PC-9 (cell line): ENCODE data around the gene SNAP23. TPM values are rescaled to one million over a fixed set of nuclear protein-coding genes. Genes with fewer than 3 reads are reported as not detected.

Source experiments
- BruUV-seq: library from RNA; stranded (reverse); fragments of 400-500 nt; replicated peaks from 2 replicates; lab custom pipeline; 2021; lab: Mats Ljungman, UMichigan
- CTCF ChIA-PET: fragments of 300-600 bp; sonication (Branson Sonifier 250); formaldehyde crosslinking; loops from one replicate; lab custom pipeline; 2022; ENCODE audit warnings: antibody characterized with exemption; lab: Charles Lee
- POLR2A ChIA-PET: fragments of 300-600 bp; sonication (Branson Sonifier 250); formaldehyde crosslinking; loops from one replicate; lab custom pipeline; 2022; ENCODE audit warnings: antibody characterized with exemption; ENCODE audit not compliant: unreplicated experiment; lab: Charles Lee
- DNase-seq, 2 experiments: peaks; one replicate each; pipeline versions ENCODE4 v3.0.0 to v3.0.0-alpha.2; 2015 to 2022; ENCODE audit warnings: mixed read lengths in 1 of 2
- H2AFZ ChIP-seq: fragments of 200-600 bp; sonication (generic); 2 replicates; pipeline ENCODE4 v1.8.1; 2017; ENCODE audit warnings: antibody characterized with exemption
- H3F3A ChIP-seq: fragments of 200-600 bp; sonication (generic); 2 replicates; pipeline ENCODE4 v1.8.1; 2017; ENCODE audit warnings: antibody characterized with exemption, mild to moderate bottlenecking, low read depth; ENCODE audit not compliant: insufficient read depth
- H3K27ac ChIP-seq: fragments of 200-600 bp; sonication (generic); 2 replicates; pipeline ENCODE4 v1.6.1; 2016; ENCODE audit warnings: mixed run types
- H3K27me3 ChIP-seq: fragments of 200-600 bp; sonication (generic); 2 replicates; pipeline ENCODE4 v1.6.1; 2016; ENCODE audit warnings: low read depth, mixed run types; ENCODE audit not compliant: insufficient read depth
- H3K36me3 ChIP-seq: fragments of 200-600 bp; sonication (generic); 2 replicates; pipeline ENCODE4 v1.6.1; 2016; ENCODE audit warnings: low read depth, mixed run types
- H3K4me1 ChIP-seq: fragments of 200-600 bp; sonication (generic); replicated peaks from 2 replicates; pipeline ENCODE4 v1.6.1; 2016; ENCODE audit warnings: mixed run types; ENCODE audit not compliant: insufficient read depth
- H3K4me2 ChIP-seq: fragments of 200-600 bp; sonication (generic); 2 replicates; pipeline ENCODE4 v1.6.1; 2017; ENCODE audit warnings: mixed run types
- H3K4me3 ChIP-seq: fragments of 200-600 bp; sonication (generic); 2 replicates; pipeline ENCODE4 v1.6.1; 2016; ENCODE audit warnings: mixed run types
- H3K79me2 ChIP-seq: fragments of 200-600 bp; sonication (generic); 2 replicates; pipeline ENCODE4 v1.6.1; 2017; ENCODE audit warnings: low read depth, mixed run types
- H3K9me2 ChIP-seq: fragments of 200-600 bp; sonication (generic); 2 replicates; pipeline ENCODE4 v1.8.1; 2017; ENCODE audit warnings: mild to moderate bottlenecking; ENCODE audit not compliant: insufficient read depth
- H3K9me3 ChIP-seq: fragments of 200-600 bp; sonication (generic); 2 replicates; pipeline ENCODE4 v1.8.1; 2016; ENCODE audit warnings: low read depth; ENCODE audit not compliant: insufficient read depth
- H4K20me1 ChIP-seq: fragments of 200-600 bp; sonication (generic); 2 replicates; pipeline ENCODE4 v1.8.1; 2017; ENCODE audit not compliant: insufficient read depth
- EZH2 ChIP-seq: fragments of 200-600 bp; sonication (generic); IDR thresholded peaks from 2 replicates; pipeline ENCODE4 v1.8.0; 2017; ENCODE audit warnings: antibody characterized with exemption, low read depth
- intact Hi-C: fragments of 100-400 bp; cut with micrococcal nuclease; formaldehyde crosslinking; loops from one replicate; pipeline ENCODE4 v1.10.0; 2022; ENCODE audit not compliant: unreplicated experiment
- total RNA-seq: library from RNA; stranded (reverse); gene quantifications from 2 replicates; pipeline ENCODE4 v1.2.3, GENCODE V29; 2021
- TF ChIP-seq, protein P1 (sequence below): fragments of 200-600 bp; sonication (generic); conservative IDR thresholded peaks from 2 replicates; pipeline ENCODE4 v1.6.1; 2017; ENCODE audit warnings: mixed run types, antibody characterized with exemption, mild to moderate bottlenecking, moderate library complexity

SNAP23 gene
- total RNA-seq, 1 experiment from 2014 or later, result 65.8 TPM

- H3K4me2 ChIP-seq, result no peak overlapping the region
- CTCF ChIA-PET, result no interaction called here
Observed at GRCh38 chr15:42558739-42559138, 63.3 kb downstream of the SNAP23 start.

GRCh38 chr15:42575188-42576039, 80.0 kb downstream of the SNAP23 start, which contains the start of gene STARD9:
Gene STARD9 (plus strand): TSS chr15:42575606. CDS start chr15:42575716, 110 bp downstream.
- H3K36me3 ChIP-seq, result no peaks in the 10 kb centered on the region
- H3F3A ChIP-seq, result no peaks in the 10 kb centered on the region
- H3K4me3 ChIP-seq, result peak within 1 kb of the TSS; percentile 58
- no peak within 1 kb of the TSS for H3K27ac ChIP-seq
- intact Hi-C loops, result no loop called here
- no peaks in the 10 kb centered on the region; the same call in 1 of the 2 replicates for H3K4me1 ChIP-seq
- TF ChIP-seq EZH2, result no peak
- TF ChIP-seq, protein P1, sequence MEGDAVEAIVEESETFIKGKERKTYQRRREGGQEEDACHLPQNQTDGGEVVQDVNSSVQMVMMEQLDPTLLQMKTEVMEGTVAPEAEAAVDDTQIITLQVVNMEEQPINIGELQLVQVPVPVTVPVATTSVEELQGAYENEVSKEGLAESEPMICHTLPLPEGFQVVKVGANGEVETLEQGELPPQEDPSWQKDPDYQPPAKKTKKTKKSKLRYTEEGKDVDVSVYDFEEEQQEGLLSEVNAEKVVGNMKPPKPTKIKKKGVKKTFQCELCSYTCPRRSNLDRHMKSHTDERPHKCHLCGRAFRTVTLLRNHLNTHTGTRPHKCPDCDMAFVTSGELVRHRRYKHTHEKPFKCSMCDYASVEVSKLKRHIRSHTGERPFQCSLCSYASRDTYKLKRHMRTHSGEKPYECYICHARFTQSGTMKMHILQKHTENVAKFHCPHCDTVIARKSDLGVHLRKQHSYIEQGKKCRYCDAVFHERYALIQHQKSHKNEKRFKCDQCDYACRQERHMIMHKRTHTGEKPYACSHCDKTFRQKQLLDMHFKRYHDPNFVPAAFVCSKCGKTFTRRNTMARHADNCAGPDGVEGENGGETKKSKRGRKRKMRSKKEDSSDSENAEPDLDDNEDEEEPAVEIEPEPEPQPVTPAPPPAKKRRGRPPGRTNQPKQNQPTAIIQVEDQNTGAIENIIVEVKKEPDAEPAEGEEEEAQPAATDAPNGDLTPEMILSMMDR, result no peak
- H4K20me1 ChIP-seq, result no peaks in the 10 kb centered on the region
- no TSS peak for BruUV-seq
- H2AFZ ChIP-seq, result peak within 1 kb of the TSS; percentile 84
- DNase-seq, result peak; percentile 85 to 98
- H3K27me3 ChIP-seq, result peaks cover 10% of the 10 kb centered on the region
- ChIA-PET POLR2A (interaction anchor here (0.5 to 0.9 kb wide), 7 partner anchors 23 to 742 kb away, joined by 3 to 9 read pairs (median 4); no protein-coding TSS in a partner anchor), CTCF (interaction anchor here (0.6 to 1.2 kb wide), 3 partner anchors 13 to 89 kb away, joined by 3 to 4 read pairs (median 3); no protein-coding TSS in a partner anchor)
- H3K9me3 ChIP-seq, result no peaks in the 10 kb centered on the region
- H3K9me2 ChIP-seq, result no peaks in the 10 kb centered on the region
- peak within 1 kb of the TSS; percentile 94 for H3K4me2 ChIP-seq
- no peaks in the 10 kb centered on the region for H3K79me2 ChIP-seq

More at GRCh38 chr15:42558739-42559138, 63.3 kb downstream of the SNAP23 start:
- H3K27ac ChIP-seq, result no peak overlapping the region
- POLR2A ChIA-PET, result no interaction called here
- H3K36me3 ChIP-seq, result no peaks in the 10 kb centered on the region
- H3K9me3 ChIP-seq, result no peaks in the 10 kb centered on the region
- no peaks in the 10 kb centered on the region for H3K79me2 ChIP-seq
- TF ChIP-seq EZH2, result no peak
- TF ChIP-seq, protein P1, result no peak
- no peak overlapping the region for H3K4me3 ChIP-seq
- intact Hi-C loops, result no loop called here
- H2AFZ ChIP-seq, result no peak overlapping the region
- no peaks in the 10 kb centered on the region for H3K27me3 ChIP-seq
- BruUV-seq, result no TSS peak
- no peaks in the 10 kb centered on the region for H3K4me1 ChIP-seq
- H3K9me2 ChIP-seq, result no peaks in the 10 kb centered on the region
- DNase-seq, result no peak
- H4K20me1 ChIP-seq, result no peaks in the 10 kb centered on the region
- H3F3A ChIP-seq, result no peaks in the 10 kb centered on the region

DNA sequence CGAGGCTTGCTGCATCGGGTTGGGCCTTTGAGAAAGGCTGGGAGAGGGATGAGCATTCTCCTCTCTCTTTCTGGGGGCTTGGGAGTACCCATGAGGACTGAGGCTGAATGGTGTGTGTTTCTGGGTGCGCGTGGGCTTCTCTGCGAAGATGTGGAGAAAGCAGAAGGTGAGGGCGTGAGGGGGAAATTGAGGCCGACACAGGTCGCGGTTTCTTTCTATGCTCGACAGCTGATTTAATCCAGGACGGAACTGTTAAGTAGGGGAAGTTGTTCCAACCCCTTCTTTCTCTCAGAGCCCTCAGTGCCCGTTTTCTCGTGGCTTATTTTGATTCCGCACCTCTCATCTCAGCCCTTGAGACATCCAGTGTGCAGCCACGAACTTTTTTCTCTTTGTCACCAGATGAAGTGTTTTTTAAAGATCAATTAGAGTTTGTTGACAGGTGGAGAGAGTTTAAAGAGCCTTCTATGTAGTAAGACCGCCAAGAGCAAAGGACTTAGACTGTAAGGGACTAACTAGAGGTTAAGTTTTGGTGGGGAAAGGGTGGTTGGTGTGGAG, 80.7 kb downstream of the SNAP23 start:
- BruUV-seq, result no TSS peak
- H3K79me2 ChIP-seq, result no peaks in the 10 kb centered on the region
- H3K4me1 ChIP-seq, result no peaks in the 10 kb centered on the region; the same call in 1 of the 2 replicates
- no peaks in the 10 kb centered on the region for H4K20me1 ChIP-seq
- ChIA-PET POLR2A (interaction anchor here (0.5 to 0.6 kb wide), 2 partner anchors 87 to 286 kb away, joined by 9 read pairs; no protein-coding TSS in a partner anchor), CTCF (interaction anchor here (0.6 to 1.2 kb wide), 2 partner anchors 12 to 16 kb away, joined by 3 read pairs; no protein-coding TSS in a partner anchor)
- intact Hi-C loops, result no loop called here
- peak overlapping the region; percentile 70 for H2AFZ ChIP-seq
- H3K4me2 ChIP-seq, result peak overlapping the region; percentile 82
- no peak for TF ChIP-seq EZH2
- TF ChIP-seq, protein P1, result no peak
- DNase-seq, result no peak
- H3K9me2 ChIP-seq, result no peaks in the 10 kb centered on the region
- H3K27me3 ChIP-seq, result peaks cover 16% of the 10 kb centered on the region
- H3K27ac ChIP-seq, result no peak overlapping the region
- H3K9me3 ChIP-seq, result no peaks in the 10 kb centered on the region
- no peaks in the 10 kb centered on the region for H3F3A ChIP-seq
- peak overlapping the region; percentile 58 for H3K4me3 ChIP-seq
- H3K36me3 ChIP-seq, result no peaks in the 10 kb centered on the region
